Activated CD8-positive, alpha-beta T cell treated with anti-CD3 and anti-CD28 coated beads for 36 hours (primary cell): ENCODE measurements around the gene MRPL53. TPM values are rescaled to one million over a fixed set of nuclear protein-coding genes. Genes with fewer than 3 reads are reported as not detected.

Experiments used
- ATAC-seq: fragments of 200-7000 bp; cut with Tn5 transposase; one replicate; pipeline ENCODE4 v1.10.0; 2021; ENCODE audit warnings: mild to moderate bottlenecking, moderate library complexity
- CTCF ChIA-PET: fragments of 350-600 bp; sonication (Branson Sonifier 250); formaldehyde crosslinking; loops from one replicate; lab custom pipeline; 2021; ENCODE audit warnings: antibody characterized with exemption; lab: Charles Lee
- POLR2A ChIA-PET: fragments of 350-600 bp; sonication (Branson Sonifier 250); formaldehyde crosslinking; loops from one replicate; lab custom pipeline; 2021; ENCODE audit warnings: antibody characterized with exemption; lab: Charles Lee
- DNase-seq: peaks from one replicate; pipeline ENCODE4 v3.0.0-alpha.2; 2020
- H3K27ac Mint-ChIP-seq: one replicate; pipeline ENCODE4 v1.8.0; 2021; ENCODE audit warnings: mild to moderate bottlenecking, mixed read lengths
- H3K27me3 Mint-ChIP-seq: one replicate; pipeline ENCODE4 v1.8.0; 2021; ENCODE audit warnings: mixed read lengths
- H3K36me3 Mint-ChIP-seq: one replicate; pipeline ENCODE4 v1.8.0; 2021; ENCODE audit warnings: low read depth, mixed read lengths
- H3K4me1 Mint-ChIP-seq: one replicate; pipeline ENCODE4 v1.8.0; 2021; ENCODE audit warnings: low read depth, mixed read lengths
- H3K4me3 Mint-ChIP-seq: one replicate; pipeline ENCODE4 v1.8.0; 2021; ENCODE audit warnings: mild to moderate bottlenecking, moderate library complexity, mixed read lengths
- H3K9me3 Mint-ChIP-seq: one replicate; pipeline ENCODE4 v1.8.0; 2021; ENCODE audit warnings: mixed read lengths
- CTCF ChIP-seq: fragments of 200-600 bp; IDR thresholded peaks from one replicate; pipeline ENCODE4 v1.8.0; 2022; ENCODE audit warnings: antibody characterized with exemption, mild to moderate bottlenecking
- intact Hi-C: fragments of 100-400 bp; cut with micrococcal nuclease; formaldehyde crosslinking; loops from one replicate; pipeline ENCODE4 v1.10.0; 2022
- total RNA-seq, 2 experiments: library from RNA; stranded (reverse); gene quantifications; one replicate each; pipeline ENCODE4 v1.2.3, GENCODE V29; 2021

MRPL53 gene
- total RNA-seq, 2 experiments from 2014 or later: 111 to 113 TPM

- peaks cover 12% of the 10 kb centered on the region for H3K36me3 Mint-ChIP-seq
- H3K27ac Mint-ChIP-seq: no peak overlapping the region
- POLR2A ChIA-PET: interaction anchor here (0.6 to 1.2 kb wide), 3 partner anchors 11 to 46 kb away, joined by 3 to 4 read pairs (median 3); partner anchors contain the start of genes CCDC142 and TTC31
Measured at GRCh38 chr2:74493546-74493945, 21.1 kb upstream of the MRPL53 start.

GRCh38 chr2:74491648-74492544 is 19.4 kb upstream of the MRPL53 start:
- DNase-seq (no peak), ATAC-seq (no peak)
- Mint-ChIP-seq H3K9me3 (no peaks in the 10 kb centered on the region), H3K4me1 (no peaks in the 10 kb centered on the region), H3K27ac (no peak overlapping the region), H3K4me3 (no peak overlapping the region), H3K36me3 (peaks cover 12% of the 10 kb centered on the region), H3K27me3 (no peaks in the 10 kb centered on the region)
- no peak for TF ChIP-seq CTCF
- intact Hi-C loops: no loop called here
- ChIA-PET POLR2A (interaction anchor here (0.8 to 1.4 kb wide), 2 partner anchors 9 to 11 kb away, joined by 3 to 4 read pairs; no protein-coding TSS in a partner anchor), CTCF (interaction anchor here (2.1 to 5.7 kb wide), 2 partner anchors 9 to 96 kb away, joined by 5 to 32 read pairs; partner anchors contain the start of genes CCDC142 and TTC31)

More at GRCh38 chr2:74493546-74493945, 21.1 kb upstream of the MRPL53 start:
- H3K4me1 Mint-ChIP-seq: peaks cover 4% of the 10 kb centered on the region
- DNase-seq (no peak), ATAC-seq (no peak)
- no peaks in the 10 kb centered on the region for H3K9me3 Mint-ChIP-seq
- no peak overlapping the region for H3K4me3 Mint-ChIP-seq
- CTCF ChIA-PET: interaction anchor here (1.2 to 5.7 kb wide), 3 partner anchors 10 to 94 kb away, joined by 4 to 32 read pairs (median 5); partner anchors contain the start of genes CCDC142 and TTC31
- intact Hi-C loops: no loop called here
- peaks cover 6% of the 10 kb centered on the region for H3K27me3 Mint-ChIP-seq
- no peak for TF ChIP-seq CTCF

GRCh38 chr2:74489906-74490305 is 17.4 kb upstream of the MRPL53 start:
- no peak for ATAC-seq
- ChIA-PET CTCF (interaction anchor here (0.9 to 2.1 kb wide), 2 partner anchors 42 to 96 kb away, joined by 4 to 6 read pairs; no protein-coding TSS in a partner anchor), POLR2A (interaction anchor here (0.9 to 1.2 kb wide), 3 partner anchors 12 to 39 kb away, joined by 3 to 4 read pairs (median 3); partner anchors contain the start of genes AUP1 and HTRA2)
- Mint-ChIP-seq H3K36me3 (peaks cover 19% of the 10 kb centered on the region), H3K27ac (no peak overlapping the region), H3K4me3 (no peak overlapping the region), H3K9me3 (no peaks in the 10 kb centered on the region), H3K4me1 (peaks cover 2% of the 10 kb centered on the region), H3K27me3 (no peaks in the 10 kb centered on the region)
- DNase-seq: no peak
- TF ChIP-seq CTCF: no peak
- intact Hi-C loops: no loop called here

- intact Hi-C loops: no loop called here
- no peaks in the 10 kb centered on the region for H3K27me3 Mint-ChIP-seq
- H3K27ac Mint-ChIP-seq: no peak overlapping the region
- no peak overlapping the region for H3K4me3 Mint-ChIP-seq
- no peaks in the 10 kb centered on the region for H3K9me3 Mint-ChIP-seq
- DNase-seq (no peak), ATAC-seq (no peak)
- H3K4me1 Mint-ChIP-seq: peaks cover 6% of the 10 kb centered on the region
- ChIA-PET CTCF (interaction anchor here (0.9 to 2.1 kb wide), 3 partner anchors 43 to 99 kb away, joined by 3 to 6 read pairs (median 4); no protein-coding TSS in a partner anchor), POLR2A (interaction anchor here (0.9 to 1.2 kb wide), 4 partner anchors 13 to 67 kb away, joined by 3 to 4 read pairs (median 3); partner anchors contain the start of genes AUP1 and HTRA2)
- peaks cover 20% of the 10 kb centered on the region for H3K36me3 Mint-ChIP-seq
- TF ChIP-seq CTCF: no peak
Measured at GRCh38 chr2:74488643-74489481, 16.4 kb upstream of the MRPL53 start.
